Cardiac fibroblast (primary cell): ENCODE results near the gene BTBD16.

ENCODE experiments used
- DNase-seq, 2 donors: peaks; one replicate each; pipeline versions ENCODE4 v3.0.0 to v3.0.0-alpha.2; 2010; ENCODE audit warnings: low read depth in 2 of 2
- H3K4me3 ChIP-seq, 2 donors: replicated peaks in 1 of 2; 1 replicate in 1 of 2; 2 replicates in 1 of 2; pipeline ENCODE4 v1.5.1; 2011; ENCODE audit warnings: low read depth in 2 of 2, low read length in 2 of 2, mild to moderate bottlenecking in 2 of 2, moderate library complexity in 1 of 2
- CTCF ChIP-seq: IDR thresholded peaks from one replicate; pipeline ENCODE4 v1.5.1; 2011; ENCODE audit warnings: low read depth, mild to moderate bottlenecking, low read length, inconsistent platforms

The BTBD16 gene

GRCh38 chr10:122379537-122379936, 108.4 kb downstream of the BTBD16 start:
- H3K4me3 ChIP-seq, result no peak overlapping the region
- DNase-seq, result no peak
- TF ChIP-seq CTCF, result no peak

- TF ChIP-seq CTCF, result no peak
- H3K4me3 ChIP-seq, result no peak overlapping the region
- DNase-seq, result no peak
Measured at GRCh38 chr10:122380703-122381102, 109.6 kb downstream of the BTBD16 start.

GRCh38 chr10:122381680-122382079, 110.6 kb downstream of the BTBD16 start:
- DNase-seq, result no peak
- H3K4me3 ChIP-seq, result no peak overlapping the region
- TF ChIP-seq CTCF, result no peak

GRCh38 chr10:122386514-122386913, 115.4 kb downstream of the BTBD16 start:
- TF ChIP-seq CTCF, result no peak
- DNase-seq, result no peak
- no peak overlapping the region for H3K4me3 ChIP-seq

- TF ChIP-seq CTCF, result no peak
- no peak overlapping the region for H3K4me3 ChIP-seq
- no peak for DNase-seq
Measured at GRCh38 chr10:122387572-122387971, 116.5 kb downstream of the BTBD16 start.
